GM15510 (cell line): Measurements from ENCODE around the gene TOR1B.

Source experiments
- POLR2A ChIP-seq: IDR thresholded peaks from 3 replicates; pipeline ENCODE4 v1.6.1; 2011; ENCODE audit warnings: borderline replicate concordance; ENCODE audit not compliant: insufficient read length; ENCODE audit errors: extremely low read depth

TOR1B gene

DNA sequence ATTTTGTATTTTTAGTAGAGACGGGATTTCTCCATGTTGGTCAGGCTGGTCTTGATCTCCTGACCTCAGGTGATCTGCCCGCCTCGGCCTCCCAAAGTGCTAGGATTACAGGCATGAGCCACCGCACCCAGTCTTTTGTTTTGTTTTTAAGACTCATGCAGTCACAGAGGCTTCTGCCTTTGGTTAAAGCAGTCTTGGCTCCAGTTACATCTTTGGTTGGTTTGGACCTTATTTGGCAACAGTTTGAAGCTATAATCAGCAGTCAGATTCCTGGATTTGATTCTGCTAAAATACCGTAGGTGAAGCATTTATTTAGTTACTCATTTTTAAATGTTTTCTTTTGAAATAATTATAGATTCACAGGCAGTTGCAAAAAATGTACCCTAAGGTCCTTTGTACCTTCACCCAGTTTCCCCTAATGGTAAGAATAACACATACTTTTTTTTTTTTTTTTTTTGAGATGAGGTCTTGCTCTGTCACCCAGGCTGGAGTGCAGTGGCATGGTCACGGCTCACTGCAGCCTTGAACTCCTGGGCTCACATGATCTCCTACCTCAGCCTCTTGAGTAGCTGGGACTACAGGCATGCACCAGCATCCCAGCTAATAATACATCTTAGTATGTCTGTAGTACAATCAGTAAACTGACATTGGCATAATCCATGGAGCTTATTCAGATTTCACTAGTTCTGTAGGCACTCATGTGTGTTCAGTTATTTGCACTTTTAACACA is 48.0 kb downstream of the TOR1B start:
- TF ChIP-seq POLR2A, result no peak

GRCh38 chr9:129851821-129852220 is 48.8 kb downstream of the TOR1B start:
- no peak for TF ChIP-seq POLR2A

GRCh38 chr9:129852579-129852978 is 49.6 kb downstream of the TOR1B start:
- TF ChIP-seq POLR2A, result no peak

GRCh38 chr9:129853614-129854013 is 50.6 kb downstream of the TOR1B start:
- no peak for TF ChIP-seq POLR2A

DNA sequence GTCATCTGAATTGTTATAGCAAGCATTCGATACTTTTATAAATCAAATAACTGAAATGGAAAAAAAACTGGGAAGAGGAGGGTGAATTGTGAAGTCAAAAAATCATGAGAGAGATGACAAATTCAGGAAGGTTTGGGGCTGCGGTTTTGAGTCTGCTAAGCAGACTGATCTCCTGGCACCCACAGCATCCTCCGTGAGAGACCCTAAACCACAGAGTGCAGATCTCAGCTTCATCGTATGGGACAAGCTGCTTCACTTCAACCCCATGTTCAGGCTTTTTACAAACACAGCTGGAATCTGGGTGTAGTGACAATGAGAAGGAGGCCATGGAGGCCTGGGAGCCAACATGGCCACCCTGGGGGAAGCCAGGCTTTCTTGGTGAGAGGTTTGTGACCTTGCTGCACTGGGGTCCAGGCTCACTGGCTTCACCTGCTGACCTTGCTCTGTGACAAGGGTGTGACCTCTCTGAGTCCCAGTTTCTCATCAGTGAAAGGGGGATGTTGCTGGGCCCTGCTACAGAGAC is 51.7 kb downstream of the TOR1B start:
- no peak for TF ChIP-seq POLR2A

DNA sequence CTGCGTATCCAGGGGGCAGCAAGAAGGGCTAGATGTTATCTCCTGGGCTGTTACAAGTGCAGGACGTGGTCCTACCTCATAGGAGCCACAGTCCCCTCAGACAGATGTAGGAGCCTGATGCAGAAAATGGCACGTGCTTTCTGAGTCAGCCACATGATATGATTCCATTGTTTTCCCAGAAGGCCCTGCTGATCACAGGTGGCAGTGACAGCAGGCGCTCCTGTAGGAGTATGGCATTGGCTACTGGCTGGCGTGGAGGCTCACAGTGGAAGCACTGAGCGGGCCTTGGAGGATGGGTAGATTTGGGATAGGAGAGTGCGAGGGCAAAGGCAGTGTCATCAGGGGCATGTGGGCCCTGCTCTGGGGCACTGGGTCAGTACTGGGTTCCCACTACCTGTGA is 54.2 kb downstream of the TOR1B start:
- TF ChIP-seq POLR2A, result no peak

GRCh38 chr9:129858167-129858962 is 55.4 kb downstream of the TOR1B start:
- TF ChIP-seq POLR2A, result no peak
